ENCODE data around the gene NPPA. TPM values are rescaled to one million over a fixed set of nuclear protein-coding genes. Genes with fewer than 3 reads are reported as not detected.

Gene NPPA
- total and polyA plus RNA-seq, 5 donors from 2014 or later: not detected

DNA sequence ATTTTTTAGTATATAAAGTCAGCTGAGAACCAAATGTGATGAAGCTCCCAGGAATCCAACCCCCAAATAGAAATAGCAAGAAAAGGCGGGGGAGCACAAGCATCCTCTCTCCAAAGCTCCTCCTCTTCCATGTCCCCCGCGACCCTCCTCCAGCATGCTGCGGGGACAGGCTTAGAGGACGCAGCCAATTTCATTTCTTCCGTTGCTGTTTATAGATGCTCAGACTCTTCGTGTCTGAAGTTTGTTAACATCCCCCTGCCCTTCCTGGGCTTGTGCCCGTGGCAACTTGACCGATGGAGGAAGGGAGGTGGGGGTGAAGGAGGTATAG lies 754 bp upstream of the NPPA start:
- Histone ChIP-seq H3K36me3 (ENCODE audit: control insufficient read depth, insufficient read depth, low read length) (peaks cover 3% of the 10 kb centered on the region), H3K27me3 (ENCODE audit: control insufficient read depth, insufficient read depth, low read length) (no peaks in the 10 kb centered on the region), H3K27ac (ENCODE audit: insufficient read depth, low read length, poor library complexity, severe bottlenecking) (no peak overlapping the region), H3K9me3 (ENCODE audit: control insufficient read depth in 2 of 2, low read length in 2 of 2) (no peaks in the 10 kb centered on the region), H3K4me3 (ENCODE audit: low read depth, low read length) (no peak overlapping the region), H3K4me1 (ENCODE audit: control insufficient read depth, insufficient read depth, low read length, poor library complexity, severe bottlenecking) (no peaks in the 10 kb centered on the region)
- Mint-ChIP-seq H3K9me3 (peaks cover 0 to 3% (median 0%) of the 10 kb centered on the region in 7 donors), H3K4me3 (no peak overlapping the region), H3K27me3 (peaks cover 4% of the 10 kb centered on the region), H3K36me3 (peaks cover 8% of the 10 kb centered on the region), H3K27ac (no peak overlapping the region), H3K4me1 (peaks cover 0 to 5% (median 2%) of the 10 kb centered on the region in 4 donors)
- ATAC-seq (ENCODE audit: low read depth in 2 of 2): no peak
- no peak for DNase-seq

DNA sequence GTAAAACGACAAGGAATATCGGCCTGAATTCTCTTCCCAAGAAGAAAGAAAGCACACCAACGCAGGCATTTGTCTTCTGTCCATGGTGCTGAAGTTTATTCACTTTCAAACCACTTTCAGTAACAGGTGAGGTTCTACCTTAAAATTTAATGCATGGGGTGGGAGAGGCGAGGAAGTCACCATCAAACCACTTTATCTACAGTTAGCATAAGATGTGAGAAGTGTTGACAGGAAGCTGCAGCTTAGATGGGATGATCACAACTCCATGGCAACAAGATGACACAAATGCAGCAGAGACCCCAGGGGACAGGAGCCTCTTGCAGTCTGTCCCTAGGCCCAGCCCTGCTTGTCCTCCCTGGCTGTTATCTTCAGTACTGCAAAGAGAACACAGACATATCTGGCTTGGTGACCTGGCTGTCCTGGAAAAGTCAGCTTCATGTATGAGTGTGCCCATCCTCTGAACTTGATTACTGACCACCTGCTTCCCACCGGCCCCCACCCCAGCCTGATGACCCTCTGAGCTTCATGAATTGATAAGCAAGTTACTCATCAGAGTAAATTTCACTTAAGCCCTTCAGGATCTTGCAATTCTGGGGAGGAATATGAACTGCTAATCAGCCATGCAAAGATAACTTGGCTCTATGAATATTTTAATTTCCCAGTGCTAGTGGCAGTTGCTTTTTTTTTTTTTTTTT lies 1.8 kb downstream of the NPPA start:
- no peaks in the 10 kb centered on the region for H3K4me1 ChIP-seq (ENCODE audit: control insufficient read depth, insufficient read depth, low read length, poor library complexity, severe bottlenecking)
- Mint-ChIP-seq H3K27ac (no peak overlapping the region), H3K27me3 (no peaks in the 10 kb centered on the region), H3K4me3 (no peak overlapping the region), H3K4me1 (peaks cover 0 to 7% (median 2%) of the 10 kb centered on the region in 4 donors), H3K9me3 (peaks cover 0 to 3% (median 0%) of the 10 kb centered on the region in 7 donors), H3K36me3 (peaks cover 23% of the 10 kb centered on the region)
- ATAC-seq (ENCODE audit: low read depth in 2 of 2): no peak
- H3K4me3 ChIP-seq (ENCODE audit: low read depth, low read length): no peak overlapping the region
- H3K9me3 ChIP-seq (ENCODE audit: control insufficient read depth in 2 of 2, low read length in 2 of 2): no peaks in the 10 kb centered on the region
- no peaks in the 10 kb centered on the region for H3K27me3 ChIP-seq (ENCODE audit: control insufficient read depth, insufficient read depth, low read length)
- peak in 2 of 3 donors; percentile 14 to 21 for DNase-seq
- no peak overlapping the region for H3K27ac ChIP-seq (ENCODE audit: insufficient read depth, low read length, poor library complexity, severe bottlenecking)
- peaks cover 13% of the 10 kb centered on the region for H3K36me3 ChIP-seq (ENCODE audit: control insufficient read depth, insufficient read depth, low read length)

DNA sequence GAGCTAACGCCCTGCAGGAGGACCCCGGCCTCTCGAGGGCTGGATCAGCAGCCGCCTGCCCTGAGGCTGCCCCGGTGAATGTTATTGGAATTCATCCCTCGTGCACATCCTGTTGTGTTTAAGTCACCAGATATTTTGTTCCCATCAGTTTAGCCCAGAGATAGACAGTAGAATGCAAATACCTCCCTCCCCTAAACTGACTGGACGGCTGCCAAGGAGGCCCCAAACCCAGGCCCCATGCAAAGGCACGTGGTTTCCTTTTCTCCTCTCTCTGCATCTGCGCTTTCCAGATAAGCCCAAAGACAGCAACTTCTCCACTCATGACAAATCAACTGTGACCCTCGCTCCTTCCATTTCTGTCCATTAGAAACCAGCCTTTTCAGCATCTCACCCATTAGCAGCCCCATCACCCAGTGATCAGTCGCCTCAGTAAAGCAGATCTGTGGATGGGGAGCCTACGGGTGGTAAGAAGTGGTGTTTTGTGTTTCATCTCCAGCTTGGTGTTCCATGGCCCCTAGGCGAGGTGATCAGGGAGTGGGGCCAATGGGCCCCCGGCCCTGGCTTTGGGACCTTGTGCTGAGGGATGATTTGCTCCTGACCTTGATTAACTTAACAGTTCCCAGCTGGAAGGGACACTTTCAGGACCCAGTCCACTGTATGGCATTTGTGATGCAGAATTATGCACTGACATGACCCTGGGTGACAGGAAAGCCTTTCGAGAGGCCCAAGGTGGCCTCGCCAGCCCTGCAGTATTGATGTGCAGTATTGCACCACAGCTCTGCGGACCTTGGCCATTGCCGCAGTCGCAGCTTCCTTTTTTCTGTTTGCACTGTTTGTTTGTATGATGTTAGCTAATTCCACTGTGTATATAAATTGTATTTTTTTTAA lies 5.2 kb downstream of the NPPA start:
- no peaks in the 10 kb centered on the region for H3K27me3 Mint-ChIP-seq
- Histone ChIP-seq H3K27ac (ENCODE audit: insufficient read depth, low read length, poor library complexity, severe bottlenecking) (no peak overlapping the region), H3K4me3 (ENCODE audit: low read depth, low read length) (no peak overlapping the region), H3K4me1 (ENCODE audit: control insufficient read depth, insufficient read depth, low read length, poor library complexity, severe bottlenecking) (no peaks in the 10 kb centered on the region), H3K9me3 (ENCODE audit: control insufficient read depth in 2 of 2, low read length in 2 of 2) (no peaks in the 10 kb centered on the region), H3K27me3 (ENCODE audit: control insufficient read depth, insufficient read depth, low read length) (no peaks in the 10 kb centered on the region), H3K36me3 (ENCODE audit: control insufficient read depth, insufficient read depth, low read length) (peaks cover 30% of the 10 kb centered on the region)
- ATAC-seq (ENCODE audit: low read depth in 2 of 2): no peak
- H3K9me3 Mint-ChIP-seq: peaks cover 0 to 3% (median 0%) of the 10 kb centered on the region in 7 donors
- no peak overlapping the region for H3K27ac Mint-ChIP-seq
- H3K4me1 Mint-ChIP-seq: peaks cover 0 to 14% (median 4%) of the 10 kb centered on the region in 4 donors
- peaks cover 33% of the 10 kb centered on the region for H3K36me3 Mint-ChIP-seq
- no peak for DNase-seq
- peak overlapping the region in 1 of 4 donors; percentile 10 for H3K4me3 Mint-ChIP-seq

DNA sequence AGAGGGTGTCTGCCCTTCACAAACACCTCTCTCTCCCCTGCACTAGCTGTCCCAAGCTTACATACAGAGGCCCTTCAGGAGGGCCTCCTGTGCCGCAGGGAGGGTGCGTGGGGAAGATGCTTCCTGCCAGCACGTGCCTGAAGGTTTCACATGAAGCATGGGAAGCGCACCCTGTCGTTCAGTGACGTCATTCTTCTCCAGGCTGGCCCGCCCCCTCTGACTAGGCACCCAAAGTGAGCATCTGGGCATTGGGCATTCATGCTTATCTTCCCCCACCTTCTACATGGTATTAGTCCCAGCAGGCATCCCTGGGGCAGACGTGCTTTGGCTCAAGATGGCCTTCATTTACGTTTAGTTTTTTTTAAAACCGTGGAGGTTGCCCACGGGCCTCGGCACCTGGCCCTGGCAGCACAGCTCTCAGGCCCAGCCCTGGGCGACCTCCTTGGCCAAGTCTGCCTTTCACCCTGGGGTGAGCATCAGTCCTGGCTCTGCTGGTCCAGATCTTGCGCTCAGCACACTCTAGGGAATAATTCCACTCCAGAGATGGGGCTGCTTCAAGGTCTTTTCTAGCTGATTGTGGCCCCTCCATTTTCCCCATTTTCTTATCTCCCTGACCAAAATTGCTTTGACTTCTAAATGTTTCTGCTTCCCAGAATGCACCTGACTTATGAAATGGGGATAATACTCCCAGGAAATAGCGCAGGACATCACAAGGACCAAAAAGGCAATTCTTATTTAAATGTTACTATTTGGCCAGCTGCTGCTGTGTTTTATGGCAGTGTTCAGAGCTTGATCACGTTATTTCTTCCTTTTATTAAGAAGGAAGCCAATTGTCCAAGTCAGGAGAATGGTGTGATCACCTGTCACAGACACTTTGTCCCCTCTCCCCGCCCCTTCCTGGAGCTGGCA lies 6.1 kb downstream of the NPPA start:
- Mint-ChIP-seq H3K27me3 (no peaks in the 10 kb centered on the region), H3K36me3 (peaks cover 33% of the 10 kb centered on the region), H3K4me1 (peaks cover 0 to 14% (median 4%) of the 10 kb centered on the region in 4 donors), H3K27ac (no peak overlapping the region), H3K9me3 (peaks cover 0 to 3% (median 0%) of the 10 kb centered on the region in 7 donors), H3K4me3 (no peak overlapping the region)
- Histone ChIP-seq H3K36me3 (ENCODE audit: control insufficient read depth, insufficient read depth, low read length) (peaks cover 38% of the 10 kb centered on the region), H3K4me3 (ENCODE audit: low read depth, low read length) (no peak overlapping the region), H3K27me3 (ENCODE audit: control insufficient read depth, insufficient read depth, low read length) (no peaks in the 10 kb centered on the region), H3K4me1 (ENCODE audit: control insufficient read depth, insufficient read depth, low read length, poor library complexity, severe bottlenecking) (no peaks in the 10 kb centered on the region), H3K9me3 (ENCODE audit: control insufficient read depth in 2 of 2, low read length in 2 of 2) (no peaks in the 10 kb centered on the region), H3K27ac (ENCODE audit: insufficient read depth, low read length, poor library complexity, severe bottlenecking) (no peak overlapping the region)
- ATAC-seq (ENCODE audit: low read depth in 2 of 2) (no peak), DNase-seq (no peak)

DNA sequence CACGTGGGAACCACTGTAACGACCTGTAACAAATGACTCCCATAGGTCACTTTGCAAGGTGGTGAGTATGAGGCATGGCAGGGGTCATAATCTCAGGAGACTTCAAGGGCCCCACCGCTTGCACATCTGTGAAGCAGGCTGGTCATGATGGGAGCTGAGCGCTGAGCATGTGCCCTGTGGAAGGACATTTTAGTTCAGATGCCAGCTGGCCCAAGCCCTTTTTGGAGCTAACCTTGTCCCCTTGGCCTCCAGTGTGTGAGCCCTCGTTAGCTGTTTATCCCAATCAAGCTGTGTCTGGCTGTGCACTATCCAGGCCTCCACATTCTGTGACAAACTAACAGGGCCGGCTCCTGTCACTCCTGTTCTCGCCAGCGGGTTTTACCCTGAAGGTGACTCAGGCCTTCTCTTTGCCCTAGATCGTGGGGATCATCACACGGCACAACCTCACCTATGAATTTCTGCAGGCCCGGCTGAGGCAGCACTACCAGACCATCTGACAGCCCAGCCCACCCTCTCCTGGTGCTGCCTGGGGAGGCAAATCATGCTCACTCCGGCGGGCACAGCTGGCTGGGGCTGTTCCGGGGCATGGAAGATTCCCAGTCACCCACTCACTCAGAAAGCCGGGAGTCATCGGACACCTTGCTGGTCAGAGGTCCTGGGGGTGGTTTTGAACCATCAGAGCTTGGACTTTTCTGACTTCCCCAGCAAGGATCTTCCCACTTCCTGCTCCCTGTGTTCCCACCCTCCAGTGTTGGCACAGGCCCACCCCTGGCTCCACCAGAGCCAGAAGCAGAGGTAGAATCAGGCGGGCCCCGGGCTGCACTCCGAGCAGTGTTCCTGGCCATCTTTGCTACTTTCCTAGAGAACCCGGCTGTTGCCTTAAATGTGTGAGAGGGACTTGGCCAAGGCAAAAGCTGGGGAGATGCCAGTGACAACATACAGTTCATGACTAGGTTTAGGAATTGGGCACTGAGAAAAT lies 7.6 kb downstream of the NPPA start:
- no peak overlapping the region for H3K4me3 ChIP-seq (ENCODE audit: low read depth, low read length)
- no peak for DNase-seq
- Mint-ChIP-seq H3K36me3 (peaks cover 38% of the 10 kb centered on the region), H3K27me3 (no peaks in the 10 kb centered on the region), H3K9me3 (peaks cover 0 to 3% (median 0%) of the 10 kb centered on the region in 7 donors), H3K4me3 (no peak overlapping the region), H3K27ac (no peak overlapping the region), H3K4me1 (peaks cover 0 to 9% (median 2%) of the 10 kb centered on the region in 4 donors)
- H3K4me1 ChIP-seq (ENCODE audit: control insufficient read depth, insufficient read depth, low read length, poor library complexity, severe bottlenecking): no peaks in the 10 kb centered on the region
- H3K27ac ChIP-seq (ENCODE audit: insufficient read depth, low read length, poor library complexity, severe bottlenecking): no peak overlapping the region
- no peak for ATAC-seq (ENCODE audit: low read depth in 2 of 2)
- H3K9me3 ChIP-seq (ENCODE audit: control insufficient read depth in 2 of 2, low read length in 2 of 2): no peaks in the 10 kb centered on the region
- H3K36me3 ChIP-seq (ENCODE audit: control insufficient read depth, insufficient read depth, low read length): peaks cover 44% of the 10 kb centered on the region
- no peaks in the 10 kb centered on the region for H3K27me3 ChIP-seq (ENCODE audit: control insufficient read depth, insufficient read depth, low read length)

DNA sequence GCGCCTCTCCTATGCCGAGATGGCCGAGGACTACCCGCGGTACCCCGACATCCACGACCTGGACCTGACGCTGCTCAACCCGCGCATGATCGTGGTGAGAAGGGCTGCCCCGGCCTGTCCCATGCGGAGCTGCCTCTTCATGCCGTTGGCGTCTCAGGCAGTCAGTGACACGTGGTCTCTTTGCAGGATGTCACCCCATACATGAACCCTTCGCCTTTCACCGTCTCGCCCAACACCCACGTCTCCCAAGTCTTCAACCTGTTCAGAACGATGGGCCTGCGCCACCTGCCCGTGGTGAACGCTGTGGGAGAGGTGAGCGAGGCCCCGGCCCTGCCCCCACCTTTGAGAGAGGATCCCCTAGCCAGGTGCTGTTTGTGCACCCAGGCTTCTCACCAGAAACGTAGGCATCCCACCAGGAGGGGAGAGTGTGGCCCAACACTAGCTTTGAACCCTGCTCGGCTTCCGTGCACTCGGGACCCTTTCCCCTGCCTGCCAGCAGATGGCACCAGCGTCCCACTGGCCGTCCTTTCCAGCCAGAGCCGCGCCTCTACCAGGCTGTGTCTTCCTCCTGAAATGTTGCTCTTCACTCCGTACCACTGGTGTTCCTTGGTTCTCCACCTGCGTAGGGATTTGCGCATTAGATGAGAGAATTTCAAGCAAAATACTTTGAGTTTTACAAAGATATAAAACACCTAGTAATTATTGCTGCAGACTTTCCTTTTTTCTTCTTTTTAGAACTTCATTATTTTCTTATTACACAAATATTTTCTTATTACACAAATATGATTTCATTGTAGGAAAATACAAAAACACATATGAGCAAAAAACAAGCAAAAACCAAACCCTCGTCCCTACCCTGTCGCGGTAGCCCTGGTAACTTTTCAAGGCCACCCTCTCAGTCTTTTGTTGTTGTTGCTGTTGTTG lies 9.0 kb downstream of the NPPA start:
- no peaks in the 10 kb centered on the region for H3K27me3 ChIP-seq (ENCODE audit: control insufficient read depth, insufficient read depth, low read length)
- peaks cover 38% of the 10 kb centered on the region for H3K36me3 Mint-ChIP-seq
- H3K4me1 Mint-ChIP-seq: peaks cover 0 to 9% (median 2%) of the 10 kb centered on the region in 4 donors
- H3K36me3 ChIP-seq (ENCODE audit: control insufficient read depth, insufficient read depth, low read length): peaks cover 47% of the 10 kb centered on the region
- no peak overlapping the region for H3K27ac ChIP-seq (ENCODE audit: insufficient read depth, low read length, poor library complexity, severe bottlenecking)
- H3K4me3 Mint-ChIP-seq: no peak overlapping the region
- H3K9me3 Mint-ChIP-seq: no peaks in the 10 kb centered on the region
- no peak overlapping the region for H3K27ac Mint-ChIP-seq
- H3K9me3 ChIP-seq (ENCODE audit: control insufficient read depth in 2 of 2, low read length in 2 of 2): no peaks in the 10 kb centered on the region
- no peaks in the 10 kb centered on the region for H3K27me3 Mint-ChIP-seq
- peak; percentile 78 to 81 for ATAC-seq (ENCODE audit: low read depth in 2 of 2)
- no peaks in the 10 kb centered on the region for H3K4me1 ChIP-seq (ENCODE audit: control insufficient read depth, insufficient read depth, low read length, poor library complexity, severe bottlenecking)
- peak; percentile 59 to 74 (median 64) for DNase-seq
- H3K4me3 ChIP-seq (ENCODE audit: low read depth, low read length): no peak overlapping the region

Measured in CD4-positive, CD25-positive, alpha-beta regulatory T cell (primary cell).